Activated naive CD4-positive, alpha-beta T cell treated with anti-CD3 and anti-CD28 coated beads, Interleukin-2, amount 50 U/mL, for 24 hours (primary cell): ENCODE results near the gene ABL1.

Experiments used
- H3K27ac Mint-ChIP-seq: one replicate; pipeline ENCODE4 v1.8.0; 2021; ENCODE audit warnings: mild to moderate bottlenecking, mixed read lengths
- H3K27me3 Mint-ChIP-seq: one replicate; pipeline ENCODE4 v1.8.0; 2021; ENCODE audit warnings: mixed read lengths
- H3K36me3 Mint-ChIP-seq: one replicate; pipeline ENCODE4 v1.8.0; 2021; ENCODE audit warnings: mixed read lengths
- H3K4me1 Mint-ChIP-seq: one replicate; pipeline ENCODE4 v1.8.0; 2021; ENCODE audit warnings: mixed read lengths
- H3K4me3 Mint-ChIP-seq: one replicate; pipeline ENCODE4 v1.8.0; 2021; ENCODE audit warnings: mild to moderate bottlenecking, mixed read lengths
- H3K9me3 Mint-ChIP-seq: one replicate; pipeline ENCODE4 v1.8.0; 2021; ENCODE audit warnings: mixed read lengths

Gene ABL1

GRCh38 chr9:130857864-130858738 lies 23.0 kb downstream of the ABL1 start:
- H3K36me3 Mint-ChIP-seq: peaks cover 1% of the 10 kb centered on the region
- no peaks in the 10 kb centered on the region for H3K4me1 Mint-ChIP-seq
- no peak overlapping the region for H3K27ac Mint-ChIP-seq
- H3K9me3 Mint-ChIP-seq: no peaks in the 10 kb centered on the region
- H3K27me3 Mint-ChIP-seq: no peaks in the 10 kb centered on the region
- H3K4me3 Mint-ChIP-seq: no peak overlapping the region

DNA sequence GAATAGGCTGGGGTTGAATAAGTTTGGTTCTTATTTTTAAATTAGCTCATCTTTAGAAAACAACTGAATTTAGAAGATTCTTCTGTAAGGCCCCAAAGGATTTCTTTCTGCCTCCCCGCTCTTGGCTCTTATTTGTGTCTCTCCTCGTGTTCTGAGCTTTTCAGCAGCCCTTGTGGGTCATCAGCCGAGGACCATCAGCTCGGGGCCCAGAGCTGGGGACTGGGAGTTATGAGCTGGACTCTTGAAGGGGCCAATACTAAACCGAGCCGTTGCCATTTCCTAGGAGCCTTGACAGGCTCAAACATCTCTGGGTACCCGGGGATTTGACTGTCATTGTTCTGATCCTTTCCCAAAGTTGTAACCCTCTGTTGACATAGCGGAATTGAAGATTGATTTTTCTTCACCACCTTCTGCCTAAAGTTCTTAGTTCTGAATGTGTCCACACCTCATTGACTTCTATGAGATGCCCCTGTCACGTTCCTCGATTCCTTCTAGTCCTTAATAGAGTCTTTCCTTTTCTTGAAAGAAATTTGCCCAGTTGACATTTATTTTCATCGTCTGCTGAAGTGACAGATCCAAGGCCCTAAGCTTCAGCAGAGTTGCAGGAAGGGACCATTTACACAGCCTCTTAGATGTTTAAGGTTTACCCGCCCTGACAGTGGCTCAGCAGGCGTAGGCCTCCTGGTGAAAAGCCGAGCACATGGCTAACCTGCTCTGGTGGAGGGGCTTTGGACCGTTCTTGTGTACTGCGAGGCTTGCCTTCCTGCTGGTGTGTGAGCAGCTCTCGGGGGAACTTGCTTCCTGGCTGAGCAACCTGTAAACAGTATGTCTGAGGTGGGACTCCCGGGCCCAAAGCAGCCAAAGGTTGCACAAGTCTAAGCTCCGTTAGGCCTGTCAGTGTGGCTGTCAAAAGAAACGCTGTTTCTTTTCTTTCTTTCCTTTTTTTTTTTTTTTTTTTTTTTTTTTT lies 24.0 kb downstream of the ABL1 start:
- Mint-ChIP-seq H3K4me3 (no peak overlapping the region), H3K27me3 (no peaks in the 10 kb centered on the region), H3K36me3 (peaks cover 1% of the 10 kb centered on the region), H3K27ac (no peak overlapping the region), H3K4me1 (no peaks in the 10 kb centered on the region), H3K9me3 (no peaks in the 10 kb centered on the region)

DNA sequence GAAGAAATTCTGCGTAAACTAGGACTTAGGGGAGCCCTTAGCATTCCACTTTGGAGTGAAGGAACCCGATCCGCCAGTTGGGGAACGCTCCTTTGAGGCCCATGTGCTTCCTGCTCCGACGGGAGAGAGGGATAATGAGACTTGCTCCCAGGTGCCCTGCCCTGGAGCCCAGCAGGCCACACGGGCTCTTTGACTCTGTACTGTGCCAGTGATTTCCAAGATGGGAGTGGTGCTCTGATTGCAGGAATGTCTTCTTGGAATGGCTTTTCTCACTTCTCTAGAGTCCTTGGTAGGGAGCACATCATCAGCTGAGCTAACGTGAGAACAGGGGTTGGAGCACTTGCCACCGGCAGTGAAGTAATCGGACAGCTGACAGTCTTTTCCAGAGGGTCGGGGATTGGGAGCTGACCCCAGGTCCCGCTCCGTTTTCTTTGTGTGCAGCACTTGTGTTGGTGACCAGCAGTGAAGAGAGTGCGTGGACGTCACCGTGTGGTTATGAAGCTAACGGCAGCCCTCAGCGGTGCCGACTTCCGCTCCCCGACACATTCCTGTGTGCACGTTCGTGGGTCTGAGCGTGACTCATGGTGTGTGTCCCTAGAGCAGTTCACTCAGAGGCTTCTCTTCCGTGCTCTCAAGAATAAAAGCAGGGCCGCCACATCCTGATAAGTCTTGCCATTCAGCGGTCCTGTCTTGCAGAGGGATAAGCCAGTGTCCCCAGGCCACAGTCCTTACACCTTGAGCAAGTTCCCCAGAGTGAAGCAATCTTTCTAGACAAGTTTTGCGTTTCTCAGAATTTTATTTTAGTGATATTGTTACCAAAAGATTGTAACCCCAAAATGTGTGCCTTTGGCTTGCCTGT lies 25.6 kb downstream of the ABL1 start:
- peaks cover 1% of the 10 kb centered on the region for H3K36me3 Mint-ChIP-seq
- no peaks in the 10 kb centered on the region for H3K9me3 Mint-ChIP-seq
- H3K27me3 Mint-ChIP-seq: no peaks in the 10 kb centered on the region
- H3K27ac Mint-ChIP-seq: no peak overlapping the region
- H3K4me3 Mint-ChIP-seq: no peak overlapping the region
- H3K4me1 Mint-ChIP-seq: no peaks in the 10 kb centered on the region

- H3K4me1 Mint-ChIP-seq: peaks cover 5% of the 10 kb centered on the region
- no peak overlapping the region for H3K4me3 Mint-ChIP-seq
- H3K36me3 Mint-ChIP-seq: peaks cover 1% of the 10 kb centered on the region
- H3K27me3 Mint-ChIP-seq: no peaks in the 10 kb centered on the region
- H3K9me3 Mint-ChIP-seq: no peaks in the 10 kb centered on the region
- H3K27ac Mint-ChIP-seq: no peak overlapping the region
These were observed 26.5 kb downstream of the ABL1 start for GRCh38 chr9:130861372-130862180.

- no peaks in the 10 kb centered on the region for H3K9me3 Mint-ChIP-seq
- H3K27me3 Mint-ChIP-seq: no peaks in the 10 kb centered on the region
- H3K27ac Mint-ChIP-seq: no peak overlapping the region
- H3K4me3 Mint-ChIP-seq: no peak overlapping the region
- peaks cover 1% of the 10 kb centered on the region for H3K36me3 Mint-ChIP-seq
- H3K4me1 Mint-ChIP-seq: peaks cover 5% of the 10 kb centered on the region
These were observed 27.2 kb downstream of the ABL1 start for GRCh38 chr9:130862217-130862616.

GRCh38 chr9:130862747-130863146 lies 27.7 kb downstream of the ABL1 start:
- H3K27ac Mint-ChIP-seq: no peak overlapping the region
- no peak overlapping the region for H3K4me3 Mint-ChIP-seq
- peaks cover 5% of the 10 kb centered on the region for H3K4me1 Mint-ChIP-seq
- H3K9me3 Mint-ChIP-seq: no peaks in the 10 kb centered on the region
- no peaks in the 10 kb centered on the region for H3K27me3 Mint-ChIP-seq
- no peaks in the 10 kb centered on the region for H3K36me3 Mint-ChIP-seq

- no peaks in the 10 kb centered on the region for H3K9me3 Mint-ChIP-seq
- H3K4me1 Mint-ChIP-seq: peaks cover 5% of the 10 kb centered on the region
- no peaks in the 10 kb centered on the region for H3K27me3 Mint-ChIP-seq
- no peaks in the 10 kb centered on the region for H3K36me3 Mint-ChIP-seq
- H3K4me3 Mint-ChIP-seq: no peak overlapping the region
- H3K27ac Mint-ChIP-seq: no peak overlapping the region
These were observed 29.5 kb downstream of the ABL1 start for GRCh38 chr9:130864541-130864940.

DNA sequence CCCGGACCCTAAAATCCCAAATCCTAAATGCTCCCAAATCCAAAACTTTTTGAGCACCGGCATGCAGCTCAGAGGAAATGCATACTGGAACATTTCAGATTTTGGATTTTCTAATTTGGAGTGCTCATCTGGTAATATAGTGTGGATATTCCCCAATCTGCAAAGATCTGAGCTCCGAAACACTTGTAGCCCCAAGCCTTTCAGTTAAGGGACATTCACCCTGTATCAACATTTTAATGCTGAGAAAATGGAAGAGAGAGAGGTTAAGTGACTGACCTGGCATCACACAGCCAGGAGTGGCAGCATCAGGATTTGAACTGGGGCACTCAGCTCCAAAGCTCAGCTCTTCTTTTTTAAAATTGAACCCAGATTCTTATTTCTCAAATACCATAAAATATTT lies 30.9 kb downstream of the ABL1 start:
- Mint-ChIP-seq H3K4me1 (peaks cover 5% of the 10 kb centered on the region), H3K27me3 (no peaks in the 10 kb centered on the region), H3K27ac (no peak overlapping the region), H3K36me3 (no peaks in the 10 kb centered on the region), H3K9me3 (no peaks in the 10 kb centered on the region), H3K4me3 (no peak overlapping the region)

GRCh38 chr9:130866474-130866965 lies 31.5 kb downstream of the ABL1 start:
- Mint-ChIP-seq H3K36me3 (no peaks in the 10 kb centered on the region), H3K4me1 (peaks cover 5% of the 10 kb centered on the region), H3K9me3 (no peaks in the 10 kb centered on the region), H3K4me3 (no peak overlapping the region), H3K27ac (no peak overlapping the region), H3K27me3 (no peaks in the 10 kb centered on the region)

DNA sequence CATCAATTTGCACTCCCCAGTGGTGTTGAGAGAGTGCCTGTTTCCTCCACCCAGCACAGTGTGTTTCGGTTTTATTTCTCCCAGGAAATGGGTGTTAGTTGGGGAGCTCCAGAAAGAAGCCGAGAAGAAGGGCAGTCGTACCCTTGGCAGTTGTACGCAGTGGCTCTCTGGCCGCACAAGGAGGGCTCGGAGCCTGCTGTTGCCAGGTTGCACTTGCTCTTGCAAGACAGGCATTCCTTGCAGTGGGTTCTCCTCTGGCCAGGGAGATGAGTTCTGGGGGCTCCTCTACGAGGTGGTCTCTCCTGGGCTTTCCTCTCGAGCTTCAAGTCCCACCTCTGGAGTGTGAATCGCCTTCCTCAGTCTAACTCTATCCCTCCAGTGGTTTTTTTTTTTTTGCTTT lies 32.5 kb downstream of the ABL1 start:
- Mint-ChIP-seq H3K36me3 (peaks cover 4% of the 10 kb centered on the region), H3K27ac (no peak overlapping the region), H3K4me3 (no peak overlapping the region), H3K4me1 (peaks cover 5% of the 10 kb centered on the region), H3K27me3 (no peaks in the 10 kb centered on the region), H3K9me3 (no peaks in the 10 kb centered on the region)

GRCh38 chr9:130868230-130868629 lies 33.2 kb downstream of the ABL1 start:
- H3K27me3 Mint-ChIP-seq: no peaks in the 10 kb centered on the region
- H3K36me3 Mint-ChIP-seq: peaks cover 4% of the 10 kb centered on the region
- no peak overlapping the region for H3K27ac Mint-ChIP-seq
- H3K4me1 Mint-ChIP-seq: peaks cover 5% of the 10 kb centered on the region
- no peak overlapping the region for H3K4me3 Mint-ChIP-seq
- no peaks in the 10 kb centered on the region for H3K9me3 Mint-ChIP-seq

DNA sequence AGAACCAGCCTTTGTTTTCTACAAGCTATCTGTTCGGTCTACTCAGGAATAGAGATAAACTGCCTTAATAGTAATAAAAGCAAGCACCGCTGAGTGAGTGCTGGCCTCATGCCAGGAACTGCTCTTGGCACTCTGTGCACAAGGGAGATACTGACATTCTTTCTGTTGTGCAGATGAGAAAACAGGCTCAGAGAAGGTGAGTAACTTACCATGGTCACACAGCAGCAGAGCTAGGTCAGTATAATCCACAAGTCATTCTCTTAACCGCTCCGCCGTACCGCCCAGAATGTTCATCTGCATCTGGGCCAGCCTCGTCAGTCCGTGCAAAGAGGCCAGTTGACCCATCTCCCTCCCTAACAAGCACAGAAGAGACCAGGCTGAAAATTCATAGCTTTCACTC lies 34.2 kb downstream of the ABL1 start:
- no peak overlapping the region for H3K27ac Mint-ChIP-seq
- peaks cover 5% of the 10 kb centered on the region for H3K4me1 Mint-ChIP-seq
- no peak overlapping the region for H3K4me3 Mint-ChIP-seq
- no peaks in the 10 kb centered on the region for H3K9me3 Mint-ChIP-seq
- peaks cover 7% of the 10 kb centered on the region for H3K36me3 Mint-ChIP-seq
- no peaks in the 10 kb centered on the region for H3K27me3 Mint-ChIP-seq

- H3K27me3 Mint-ChIP-seq: no peaks in the 10 kb centered on the region
- H3K9me3 Mint-ChIP-seq: no peaks in the 10 kb centered on the region
- H3K4me3 Mint-ChIP-seq: no peak overlapping the region
- H3K4me1 Mint-ChIP-seq: peaks cover 5% of the 10 kb centered on the region
- peaks cover 9% of the 10 kb centered on the region for H3K36me3 Mint-ChIP-seq
- no peak overlapping the region for H3K27ac Mint-ChIP-seq
These were observed 35.7 kb downstream of the ABL1 start for GRCh38 chr9:130870491-130871381.
